Left forelimb (tissue), 1 donor: Measurements from ENCODE around the gene FOXK1.
"Not testable (repeated sequence)": the region's sequence is repeated elsewhere in the genome, so short reads cannot be mapped to it uniquely, and the experiment has no call there.

Source experiments
- DNase-seq: peaks from one replicate; pipeline ENCODE4 v3.0.0-alpha.2; 2018; ENCODE audit warnings: low spot score

FOXK1 gene

DNA sequence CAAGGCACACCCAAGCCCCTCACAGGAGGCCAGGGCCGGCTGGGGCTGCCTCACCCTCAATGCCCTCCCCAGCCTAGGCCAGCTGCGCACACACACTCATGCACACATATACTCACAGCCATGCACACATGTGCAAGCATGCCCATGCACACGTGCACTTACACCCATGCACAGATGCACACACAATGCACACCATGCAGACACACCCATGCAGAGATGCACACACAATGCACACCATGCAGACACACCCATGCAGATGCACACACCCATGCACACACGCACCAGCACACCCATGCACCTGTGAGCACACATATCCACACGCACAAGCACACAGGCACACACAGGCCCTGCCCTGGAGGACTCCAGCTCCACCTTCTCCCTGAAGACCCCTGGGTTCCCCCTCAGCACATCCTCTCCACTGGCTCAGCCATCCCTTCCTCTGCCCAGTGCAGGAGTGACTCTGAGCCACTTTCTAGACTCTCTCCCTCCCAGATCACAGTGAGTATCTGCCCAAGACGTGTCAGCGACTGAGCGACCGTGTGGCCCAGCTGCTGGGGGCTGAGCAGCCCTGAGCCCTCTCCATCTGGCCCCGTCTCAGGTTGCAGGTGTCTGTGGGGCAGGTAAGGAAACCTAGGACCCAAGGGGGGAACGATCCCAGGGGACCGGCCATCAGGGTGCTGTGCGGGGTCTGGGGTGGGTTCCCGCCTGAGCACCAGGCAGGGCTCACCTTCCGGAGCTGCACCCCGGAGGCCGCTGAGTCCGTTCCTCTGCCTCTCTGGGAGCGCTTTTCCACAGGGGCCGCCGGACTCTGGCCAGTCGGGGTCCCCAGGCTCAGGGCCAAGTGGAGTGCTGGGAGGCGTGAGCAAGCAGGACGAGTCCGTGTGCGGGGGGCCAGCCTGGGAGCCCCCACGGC, 119.1 kb downstream of the FOXK1 start:
- DNase-seq, result no peak

DNA sequence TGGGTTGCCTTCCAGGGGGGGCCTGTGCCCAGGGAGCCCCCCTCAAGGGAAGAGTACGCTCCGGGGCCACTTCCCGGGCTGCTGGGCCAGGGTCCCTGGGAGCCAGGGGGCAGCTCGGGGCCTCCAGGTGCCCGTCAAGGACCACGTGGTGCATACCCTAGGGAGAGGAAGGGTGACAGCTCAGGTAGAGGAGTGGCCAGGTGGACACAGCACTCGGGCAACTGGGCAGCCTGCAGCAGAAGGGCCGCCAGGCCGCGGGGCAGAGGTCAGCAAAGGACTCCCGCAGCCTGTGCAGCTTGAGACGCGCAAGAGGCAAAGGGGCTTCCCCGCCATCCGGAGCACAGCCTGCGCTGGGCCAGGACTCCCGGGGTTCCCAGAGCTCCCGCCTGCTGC, 119.7 kb downstream of the FOXK1 start:
- no peak for DNase-seq

DNA sequence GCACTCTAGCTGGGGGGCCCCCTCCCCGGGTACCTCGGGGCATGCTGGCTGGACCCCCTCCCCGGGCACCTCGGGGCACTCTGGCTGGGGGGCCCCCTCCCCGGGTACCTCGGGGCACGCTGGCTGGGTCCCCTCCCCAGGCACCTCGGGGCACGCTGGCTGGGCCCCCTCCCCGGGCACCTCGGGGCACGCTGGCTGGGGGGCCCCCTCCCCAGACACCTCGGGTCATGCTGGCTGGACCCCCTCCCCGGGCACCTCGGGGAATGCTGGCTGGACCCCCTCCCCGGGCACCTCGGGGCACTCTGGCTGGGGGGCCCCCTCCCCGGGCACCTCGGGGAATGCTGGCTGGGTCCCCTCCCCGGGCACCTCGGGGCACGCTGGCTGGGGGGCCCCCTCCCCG, 120.5 kb downstream of the FOXK1 start:
- DNase-seq, result not testable (repeated sequence)

DNA sequence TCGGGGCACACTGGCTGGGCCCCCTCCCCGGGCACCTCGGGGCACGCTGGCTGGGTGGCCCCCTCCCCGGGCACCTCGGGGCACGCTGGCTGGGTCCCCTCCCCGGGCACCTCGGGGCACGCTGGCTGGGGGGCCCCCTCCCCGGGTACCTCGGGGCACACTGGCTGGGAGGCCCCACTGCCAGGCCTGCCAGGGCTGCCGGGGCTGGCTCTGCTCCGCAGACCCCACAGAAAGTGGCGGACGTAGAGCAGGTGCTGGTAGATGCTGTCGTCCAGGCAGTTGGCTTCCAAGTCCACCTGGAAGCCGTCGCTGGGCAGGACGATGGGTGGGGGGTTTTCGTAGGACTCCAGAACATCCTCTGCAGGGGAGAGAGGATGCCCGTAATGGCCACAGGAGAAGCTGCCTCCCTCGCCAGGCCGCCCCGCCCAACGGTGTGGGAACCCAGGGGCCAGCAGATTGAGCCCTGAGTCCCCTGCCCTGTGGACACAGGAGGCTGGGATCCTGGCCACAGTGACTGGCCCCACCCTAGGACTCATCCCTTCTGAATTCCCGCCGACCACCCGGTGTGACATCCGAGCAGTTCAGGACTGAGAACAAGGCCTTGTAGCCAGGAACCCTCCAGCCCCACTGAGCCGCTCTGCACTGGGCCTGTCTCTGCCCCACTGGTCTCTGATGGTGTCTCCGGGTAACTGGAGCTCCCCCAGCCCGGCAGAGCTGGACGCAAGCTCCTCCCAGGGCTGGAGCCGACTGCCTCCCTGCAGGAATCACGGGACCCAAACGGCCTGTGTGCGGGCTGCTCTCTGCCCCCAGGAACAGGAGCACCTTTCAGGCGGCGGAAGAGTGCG, 121.5 kb downstream of the FOXK1 start:
- no peak for DNase-seq

DNA sequence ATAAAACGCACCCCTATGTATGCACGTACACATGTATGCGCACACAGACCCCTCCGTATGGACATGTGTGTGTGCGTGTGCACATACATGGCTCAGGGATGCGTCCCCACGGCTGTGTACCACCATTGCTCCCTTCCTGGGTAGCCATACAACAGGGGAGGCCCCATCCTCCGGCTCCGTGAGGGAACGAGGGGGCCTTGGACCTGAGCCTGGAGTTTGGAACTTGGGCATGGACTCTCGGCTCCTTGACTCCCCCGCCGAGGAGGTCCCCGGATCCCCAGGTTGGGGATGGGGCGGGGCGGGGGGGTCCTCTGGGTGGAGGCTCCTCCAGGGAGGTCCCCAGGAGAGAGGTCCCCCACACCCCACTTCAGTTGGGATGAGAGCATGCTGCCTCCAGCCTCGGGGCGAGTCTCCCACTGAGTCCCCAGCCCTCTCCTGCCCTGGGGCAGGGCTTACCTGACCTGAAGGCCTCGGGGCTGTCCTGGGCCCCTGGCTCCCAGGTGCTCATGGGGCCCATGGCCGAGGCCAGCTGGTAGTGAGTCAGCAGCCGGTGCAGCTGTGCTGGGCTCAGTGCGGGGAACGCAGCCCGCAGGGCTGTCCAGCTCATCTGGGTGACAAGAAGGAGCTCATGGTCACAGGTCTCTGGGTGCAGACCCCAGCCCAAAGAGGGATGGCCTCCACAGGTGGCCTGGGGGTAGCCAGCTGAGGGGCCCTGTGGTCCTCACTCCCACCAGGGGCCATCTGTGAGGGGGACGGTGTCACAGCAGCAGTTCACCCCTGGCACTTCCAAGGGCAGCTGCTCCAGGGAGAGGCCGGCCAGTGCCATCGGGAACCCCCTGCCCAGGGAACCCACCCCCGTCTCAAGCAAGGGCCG, 123.3 kb downstream of the FOXK1 start:
- DNase-seq, result no peak

DNA sequence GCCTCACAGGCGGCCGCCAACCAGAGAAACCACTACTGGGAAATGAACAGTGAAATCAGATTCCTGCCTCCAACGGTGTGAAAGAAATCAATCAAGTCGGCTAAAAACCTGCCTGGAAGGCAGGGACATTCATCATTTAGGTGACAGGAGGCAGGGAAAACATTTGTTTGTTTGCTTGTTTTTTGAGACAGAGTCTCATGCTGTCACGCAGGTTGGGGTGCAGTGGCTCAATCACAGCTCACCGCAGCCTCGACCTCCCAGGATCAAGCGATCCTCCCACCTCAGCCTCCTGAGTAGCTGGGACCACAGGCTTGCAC, 123.8 kb downstream of the FOXK1 start:
- DNase-seq, result no peak

DNA sequence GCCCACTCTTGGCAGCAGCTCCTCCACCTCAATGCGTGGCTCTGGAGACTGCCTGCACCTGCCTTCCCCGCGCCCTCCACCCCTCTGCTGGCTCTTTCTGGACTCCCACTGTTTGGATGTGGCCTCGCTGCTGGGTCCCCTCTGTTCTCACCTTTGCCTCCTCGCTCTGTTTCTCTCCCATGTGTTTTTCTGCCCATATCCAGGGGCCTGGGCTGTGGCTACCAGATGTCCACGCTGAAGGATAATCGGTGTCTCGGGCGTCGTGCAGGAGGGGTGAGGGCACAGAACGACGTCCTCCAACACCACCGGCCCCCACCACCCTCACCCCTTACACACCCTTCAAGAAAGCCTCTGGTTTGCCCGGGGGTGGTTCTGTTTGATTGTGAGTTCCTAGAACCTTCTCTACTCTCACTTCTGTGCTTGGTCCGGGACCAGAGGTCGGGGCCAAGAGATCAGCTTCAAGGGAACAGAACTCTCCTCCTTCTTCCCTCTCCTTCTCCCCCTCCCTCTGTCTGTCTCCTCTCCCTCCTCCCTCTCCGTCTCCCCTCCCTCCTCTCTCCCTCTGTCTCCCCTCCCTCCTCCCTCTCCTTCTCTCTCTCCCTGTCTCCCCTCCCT, 125.0 kb downstream of the FOXK1 start:
- DNase-seq, result no peak

DNA sequence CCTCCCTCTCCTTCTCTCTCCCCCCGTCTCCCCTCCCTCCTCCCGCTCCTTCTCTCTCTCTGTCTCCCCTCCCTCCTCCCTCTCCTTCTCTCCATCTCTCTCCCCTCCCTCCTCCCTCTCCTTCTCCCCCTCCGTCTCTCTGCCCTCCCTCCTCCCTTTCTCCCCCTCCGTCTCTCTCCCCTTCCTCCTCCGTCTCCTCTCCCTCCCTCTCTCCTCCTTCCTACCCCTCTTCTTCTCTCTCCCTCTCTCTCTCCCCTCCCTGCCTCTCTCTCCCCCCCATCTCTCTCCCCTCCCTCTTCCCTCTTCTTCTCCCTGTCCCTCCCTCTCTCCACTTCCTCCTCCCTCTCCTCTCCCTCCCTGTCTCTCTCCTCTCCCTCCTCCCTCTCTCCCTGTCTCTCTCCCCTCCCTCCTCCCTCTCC, 125.5 kb downstream of the FOXK1 start:
- DNase-seq, result no peak

DNA sequence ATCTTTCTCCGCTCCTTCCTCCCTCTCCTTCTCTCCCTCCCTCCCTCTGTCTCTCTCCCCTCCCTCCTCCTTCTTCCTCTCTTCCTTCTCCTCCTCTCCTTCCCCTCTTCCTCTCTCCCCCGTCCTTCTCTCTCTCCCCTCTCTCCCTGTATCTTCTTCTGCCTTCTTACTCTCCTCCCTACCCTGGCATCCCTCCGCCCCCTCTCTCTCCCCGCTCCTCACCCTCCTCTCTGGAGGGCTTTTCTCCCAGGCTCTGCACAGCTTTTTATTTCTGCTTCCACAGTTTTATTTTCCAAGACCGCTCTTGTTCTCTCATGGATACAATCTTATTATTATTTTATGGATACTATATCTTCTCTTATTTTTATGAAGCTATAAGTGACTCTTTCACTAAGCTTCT, 125.9 kb downstream of the FOXK1 start:
- DNase-seq, result no peak

DNA sequence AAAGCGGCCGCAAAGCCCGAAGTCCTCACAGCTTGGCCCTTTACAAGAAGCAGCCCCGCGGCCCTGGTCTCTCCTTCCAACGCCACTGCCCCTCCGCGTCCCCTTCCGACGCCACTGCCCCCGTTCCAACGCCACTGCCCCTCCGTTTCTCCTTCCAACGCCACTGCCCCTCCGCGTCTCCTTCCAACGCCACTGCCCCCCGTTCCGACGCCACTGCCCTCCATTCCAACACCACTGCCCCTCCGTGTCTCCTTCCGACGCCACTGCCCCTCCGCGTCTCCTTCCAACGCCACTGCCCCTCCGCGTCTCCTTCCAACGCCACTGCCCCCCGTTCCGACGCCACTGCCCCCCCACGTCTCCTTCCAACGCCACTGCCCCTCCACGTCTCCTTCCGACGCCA, 126.5 kb downstream of the FOXK1 start:
- DNase-seq, result no peak

DNA sequence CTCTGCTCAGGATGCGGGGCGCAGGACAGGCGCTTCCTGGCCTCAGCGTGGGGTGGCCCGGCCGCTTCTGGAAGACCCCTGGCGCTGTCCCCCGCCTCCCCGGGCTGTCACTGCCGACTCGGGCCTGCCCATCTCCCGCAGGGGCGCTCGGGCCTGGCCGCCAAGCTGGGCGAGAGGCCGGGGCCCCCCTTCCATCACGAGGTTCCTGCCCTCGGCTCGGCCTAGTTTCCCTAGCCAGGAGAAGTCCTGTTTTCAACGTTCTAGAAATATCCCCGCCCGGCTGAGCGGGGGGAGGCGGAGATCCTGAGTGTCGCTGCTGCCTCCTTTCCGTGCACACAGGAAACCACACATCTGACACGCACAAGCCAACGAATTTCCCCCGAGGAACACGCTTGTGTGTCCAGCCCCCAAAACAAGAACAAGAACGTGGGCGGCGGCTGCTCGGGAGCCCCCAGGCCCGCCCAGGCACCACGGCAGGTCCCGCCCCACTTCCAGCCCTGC, 127.0 kb downstream of the FOXK1 start:
- no peak for DNase-seq

DNA sequence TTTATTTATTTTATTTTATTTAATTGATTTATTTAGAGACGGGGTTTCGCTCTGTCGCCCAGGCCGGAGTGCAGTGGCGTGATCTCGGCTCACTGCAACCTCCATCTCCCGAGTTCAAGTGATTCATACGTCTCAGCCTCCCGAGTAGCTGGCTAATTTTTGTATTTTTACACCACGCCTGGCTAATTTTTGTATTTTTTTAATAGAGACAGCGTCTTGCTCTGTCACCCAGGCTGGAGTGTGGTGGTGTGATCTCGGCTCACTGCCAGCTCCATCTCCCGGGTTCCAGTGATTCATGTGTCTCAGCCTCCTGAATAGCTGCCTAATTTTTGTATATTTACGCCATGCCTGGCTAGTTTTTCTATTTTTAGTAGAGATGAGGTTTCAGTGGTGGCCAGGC, 127.6 kb downstream of the FOXK1 start:
- no peak for DNase-seq

DNA sequence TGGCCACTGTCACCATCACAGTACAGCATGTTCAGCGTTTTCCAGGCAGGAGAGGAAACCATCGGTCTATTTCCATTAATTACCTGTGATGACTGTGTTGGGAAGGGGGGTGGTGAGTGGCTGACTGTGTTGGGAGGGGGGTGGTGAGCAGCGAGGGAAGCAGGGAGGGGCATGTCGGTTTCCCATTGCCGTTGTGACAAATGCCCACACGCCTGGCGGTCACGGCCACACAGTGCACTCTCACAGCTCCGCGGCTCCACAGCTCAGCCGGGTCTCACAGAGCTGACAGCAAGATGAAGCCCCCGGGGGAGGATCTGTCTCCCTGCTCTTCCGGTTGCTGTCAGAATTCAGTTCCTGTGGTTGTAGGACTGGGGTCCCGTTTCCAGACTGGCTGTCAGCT, 132.3 kb downstream of the FOXK1 start:
- no peak for DNase-seq

DNA sequence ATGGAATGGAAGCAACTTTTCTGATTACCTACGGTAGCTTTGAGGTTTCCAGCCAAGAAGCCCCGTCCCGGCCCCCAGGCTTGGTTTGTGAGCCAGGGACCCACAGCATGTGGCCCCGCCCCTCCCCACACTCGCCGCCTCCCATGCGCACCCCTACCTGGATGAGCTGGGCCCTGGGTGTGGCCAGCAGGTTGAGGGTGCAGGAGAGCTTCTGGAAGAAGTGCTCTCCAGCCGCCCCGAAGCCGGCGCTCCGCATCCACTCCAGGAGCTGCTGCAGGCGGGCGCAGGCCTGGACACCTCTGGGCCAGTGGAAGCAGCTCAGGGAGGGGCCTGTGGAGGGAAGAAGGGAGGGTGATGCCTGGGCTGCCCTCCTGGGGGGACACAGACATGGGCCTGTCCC, 133.0 kb downstream of the FOXK1 start:
- no peak for DNase-seq

DNA sequence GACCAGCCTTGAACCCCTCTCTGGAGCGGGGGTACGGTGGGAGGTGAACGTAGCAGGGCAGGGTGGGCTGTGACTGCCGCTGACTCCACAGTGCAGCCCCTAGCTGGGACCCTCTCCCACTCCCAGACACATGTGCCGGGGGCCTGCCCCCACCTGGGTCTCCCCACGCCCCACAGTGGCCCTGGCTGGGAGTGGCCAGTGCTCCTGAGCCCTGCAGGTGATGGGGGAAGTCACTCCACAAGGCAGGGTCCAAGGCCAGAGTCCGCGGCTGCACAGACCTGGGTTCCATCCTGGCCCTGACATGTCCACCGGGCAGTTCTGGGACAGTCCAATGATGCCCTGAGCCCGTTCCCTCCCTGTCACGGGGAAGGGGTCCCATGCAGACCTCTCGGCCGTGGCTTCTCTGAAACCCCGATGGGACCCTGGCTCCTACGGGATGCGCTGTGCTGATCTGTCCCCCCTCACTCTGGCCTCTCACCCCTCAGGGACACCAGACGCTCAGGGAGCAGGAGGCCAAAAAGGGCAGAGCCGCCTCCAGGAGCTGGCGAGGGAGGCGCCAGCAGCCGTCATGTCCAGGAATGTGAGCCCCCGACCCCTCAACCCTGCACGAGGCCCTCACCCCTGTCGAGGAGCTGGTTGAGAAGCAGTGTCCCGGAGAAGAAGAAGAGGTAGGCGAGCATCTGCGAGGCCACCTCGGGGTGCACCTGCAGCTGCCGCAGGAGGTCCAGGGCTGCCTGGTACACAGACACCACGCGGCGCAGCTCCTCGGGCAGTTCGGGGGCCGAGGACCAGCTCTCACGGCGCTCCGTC, 133.7 kb downstream of the FOXK1 start:
- DNase-seq, result no peak

DNA sequence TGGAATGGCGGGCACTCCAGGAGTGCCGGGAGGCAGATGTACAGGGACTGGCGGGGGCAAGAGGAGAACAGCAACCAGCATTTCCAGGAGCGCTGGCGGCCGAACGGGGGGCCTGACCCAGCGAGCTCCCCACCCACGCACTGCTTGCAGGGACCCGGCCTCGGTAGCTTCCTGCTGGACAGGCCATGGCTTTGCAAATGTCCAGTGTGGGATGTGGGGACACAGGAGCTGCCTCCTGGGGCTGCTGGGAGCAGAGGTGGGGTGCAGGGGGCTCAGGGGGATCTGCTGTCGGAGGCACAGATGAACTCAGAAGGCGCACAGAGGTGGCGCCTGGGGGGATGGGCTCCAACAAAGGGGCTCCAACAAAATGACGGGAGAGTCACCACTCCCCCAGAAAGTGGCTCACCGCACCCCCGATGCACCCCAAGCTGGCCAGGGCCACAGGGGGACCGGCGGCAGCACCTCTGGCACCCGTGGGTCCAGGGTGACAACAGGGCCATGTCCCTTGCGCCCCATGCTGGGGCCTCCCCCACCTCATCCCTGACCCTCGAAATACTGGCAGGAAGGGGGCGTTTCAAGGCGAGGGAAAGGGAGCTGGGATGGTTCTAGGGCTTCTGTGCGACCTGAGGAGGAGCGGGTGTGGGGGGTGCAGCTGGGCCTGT, 134.5 kb downstream of the FOXK1 start:
- no peak for DNase-seq

DNA sequence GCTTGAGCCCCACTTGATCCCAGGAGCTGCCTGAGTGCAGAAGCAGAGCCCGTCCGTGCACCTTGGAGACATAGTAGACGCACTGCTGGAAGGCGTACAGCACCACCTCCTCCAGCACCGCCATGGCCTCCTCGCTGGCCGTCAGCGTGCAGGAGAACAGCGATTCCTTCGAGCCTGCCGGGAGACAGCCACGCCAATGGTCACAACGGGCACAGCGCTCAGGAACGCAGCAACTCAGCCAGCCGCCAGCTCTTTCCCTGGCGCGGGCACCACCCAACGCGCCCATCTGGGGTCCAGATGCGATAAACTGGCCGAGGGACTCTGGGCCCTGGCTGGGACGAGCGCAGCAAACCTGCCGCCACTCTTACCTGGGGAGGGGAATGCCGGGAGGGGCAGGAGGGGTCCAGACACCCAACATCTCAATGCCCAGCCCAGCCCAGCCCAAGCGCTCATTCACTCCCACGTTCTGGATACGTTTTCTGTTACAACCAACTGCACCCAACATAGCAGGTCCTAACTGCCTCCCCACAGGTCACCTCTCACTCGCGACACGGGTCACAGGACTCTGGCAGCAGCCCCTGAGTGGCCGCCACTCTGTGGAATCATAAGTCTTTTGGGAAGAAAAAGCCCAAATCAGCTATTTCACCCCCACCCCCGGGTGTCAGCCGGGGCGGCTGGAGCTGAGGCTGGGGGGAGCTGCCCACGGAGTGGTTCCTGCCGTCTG, 135.2 kb downstream of the FOXK1 start:
- no peak for DNase-seq

DNA sequence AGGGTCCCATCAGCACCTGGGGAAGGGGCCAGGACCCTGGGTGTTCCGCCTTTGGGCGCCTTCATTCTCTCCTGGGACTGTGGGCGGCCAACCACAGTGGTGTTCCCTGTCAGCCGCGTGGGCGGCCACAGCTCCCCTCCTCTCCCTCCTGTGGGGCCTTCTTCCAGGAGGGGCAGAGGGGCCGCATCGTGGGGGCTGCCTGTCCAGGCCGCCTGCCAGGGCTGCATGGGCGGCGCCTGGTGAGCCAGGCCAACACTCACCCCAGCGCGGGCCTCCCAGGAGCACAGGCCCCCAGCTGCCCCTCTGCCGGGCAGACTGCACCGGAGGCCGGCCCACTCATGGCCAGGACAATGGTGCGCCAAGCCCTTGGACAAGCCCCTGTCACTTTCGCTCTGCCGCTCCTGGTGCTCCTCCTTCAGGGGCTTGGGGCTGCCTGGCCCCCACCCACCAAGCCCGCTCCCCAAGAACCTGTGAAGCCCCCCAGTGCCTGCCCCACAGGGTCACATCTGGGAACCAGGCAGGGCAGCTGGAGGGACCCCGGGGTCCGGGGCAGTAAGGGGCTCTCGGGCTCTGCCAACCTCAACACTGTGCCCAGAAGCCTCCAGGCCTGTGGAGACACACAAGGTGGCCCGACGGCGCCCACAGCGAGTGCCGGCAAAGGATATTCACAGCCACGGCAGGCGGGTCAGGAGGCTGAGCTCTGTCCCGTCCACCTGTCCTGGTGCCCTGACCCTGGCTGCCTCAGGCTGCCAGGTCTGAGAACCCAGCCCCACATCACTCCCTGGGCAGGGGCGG, 136.1 kb downstream of the FOXK1 start:
- no peak for DNase-seq
